Tibial artery (tissue), 4 donors: ENCODE data around the gene BBC3.

Source experiments
- DNase-seq, 2 donors: peaks; one replicate each; pipeline ENCODE4 v3.0.0-alpha.2; 2019
- H3K27ac ChIP-seq, 2 donors: fragments of 200-600 bp; sonication (generic) in 1 of 2; 1 replicate in 1 of 2; 2 replicates in 1 of 2; pipeline ENCODE4 v1.5.1; 2018 to 2019; ENCODE audit warnings: mild to moderate bottlenecking in 1 of 2
- H3K27me3 ChIP-seq, 2 donors: fragments of 200-600 bp; sonication (generic) in 1 of 2; one replicate each; pipeline versions ENCODE4 v1.5.1 to v1.6.0; 2016 to 2019
- H3K36me3 ChIP-seq, 3 donors: fragments of 200-600 bp; sonication (generic) in 2 of 3; one replicate each; pipeline ENCODE4 v1.5.1; 2016 to 2019; ENCODE audit warnings: mild to moderate bottlenecking in 2 of 3
- H3K4me1 ChIP-seq, 4 donors: fragments of 200-600 bp; sonication (generic) in 2 of 4; 1 replicate in 3 of 4; 2 replicates in 1 of 4; pipeline ENCODE4 v1.5.1; 2016 to 2019
- H3K4me3 ChIP-seq, 2 donors: fragments of 200-600 bp; sonication (generic) in 1 of 2; 1 replicate in 1 of 2; 2 replicates in 1 of 2; pipeline ENCODE4 v1.5.1; 2018 to 2019; ENCODE audit warnings: mild to moderate bottlenecking in 2 of 2
- H3K9me3 ChIP-seq, 3 donors: fragments of 200-600 bp; sonication (generic) in 1 of 3; one replicate each; pipeline ENCODE4 v1.5.1; 2016 to 2019
- intact Hi-C: fragments of 100-400 bp; cut with DNase I; formaldehyde crosslinking; loops from one replicate; pipeline ENCODE4 v1.15.0; 2023; ENCODE audit warnings: low total_unique reads
- TF ChIP-seq, protein P1 (sequence below), 2 experiments: fragments of 200-600 bp in 1 of 2; fragments of 450-650 bp in 1 of 2; IDR thresholded peaks; one replicate each; pipeline ENCODE4 v1.5.1; 2017 to 2019; ENCODE audit warnings: antibody characterized with exemption in 2 of 2, mild to moderate bottlenecking in 1 of 2, moderate library complexity in 1 of 2

Gene BBC3

DNA sequence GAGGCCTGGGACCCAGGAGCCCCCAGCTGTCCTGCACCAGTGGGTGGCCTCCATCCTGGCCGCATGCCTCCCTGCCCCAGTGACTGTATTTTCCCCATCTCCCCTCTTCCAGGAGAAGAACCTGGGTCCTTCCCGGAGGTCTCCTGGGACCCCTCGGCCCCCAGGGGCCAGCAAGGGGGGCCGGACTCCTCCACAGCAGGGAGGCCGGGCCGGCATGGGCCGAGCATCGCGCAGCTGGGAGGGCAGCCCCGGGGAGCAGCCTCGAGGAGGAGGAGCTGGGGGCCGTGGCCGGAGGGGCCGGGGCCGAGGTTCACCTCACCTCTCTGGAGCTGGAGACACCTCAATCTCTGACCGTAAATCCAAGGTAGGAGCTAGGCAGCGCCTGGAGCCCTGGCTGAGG lies 29.5 kb upstream of the BBC3 start:
- no peaks in the 10 kb centered on the region for H3K27me3 ChIP-seq
- H3K4me3 ChIP-seq, result no peak overlapping the region
- TF ChIP-seq, protein P1, sequence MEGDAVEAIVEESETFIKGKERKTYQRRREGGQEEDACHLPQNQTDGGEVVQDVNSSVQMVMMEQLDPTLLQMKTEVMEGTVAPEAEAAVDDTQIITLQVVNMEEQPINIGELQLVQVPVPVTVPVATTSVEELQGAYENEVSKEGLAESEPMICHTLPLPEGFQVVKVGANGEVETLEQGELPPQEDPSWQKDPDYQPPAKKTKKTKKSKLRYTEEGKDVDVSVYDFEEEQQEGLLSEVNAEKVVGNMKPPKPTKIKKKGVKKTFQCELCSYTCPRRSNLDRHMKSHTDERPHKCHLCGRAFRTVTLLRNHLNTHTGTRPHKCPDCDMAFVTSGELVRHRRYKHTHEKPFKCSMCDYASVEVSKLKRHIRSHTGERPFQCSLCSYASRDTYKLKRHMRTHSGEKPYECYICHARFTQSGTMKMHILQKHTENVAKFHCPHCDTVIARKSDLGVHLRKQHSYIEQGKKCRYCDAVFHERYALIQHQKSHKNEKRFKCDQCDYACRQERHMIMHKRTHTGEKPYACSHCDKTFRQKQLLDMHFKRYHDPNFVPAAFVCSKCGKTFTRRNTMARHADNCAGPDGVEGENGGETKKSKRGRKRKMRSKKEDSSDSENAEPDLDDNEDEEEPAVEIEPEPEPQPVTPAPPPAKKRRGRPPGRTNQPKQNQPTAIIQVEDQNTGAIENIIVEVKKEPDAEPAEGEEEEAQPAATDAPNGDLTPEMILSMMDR (IDR thresholded peaks at IDR 0.05), result no peak
- H3K36me3 ChIP-seq, result peaks cover 64 to 70% (median 65%) of the 10 kb centered on the region in 3 donors
- no peak overlapping the region for H3K27ac ChIP-seq
- DNase-seq, result no peak
- no peaks in the 10 kb centered on the region for H3K9me3 ChIP-seq
- intact Hi-C loops, result no loop called here
- H3K4me1 ChIP-seq, result peaks cover 0 to 38% (median 25%) of the 10 kb centered on the region in 4 donors

DNA sequence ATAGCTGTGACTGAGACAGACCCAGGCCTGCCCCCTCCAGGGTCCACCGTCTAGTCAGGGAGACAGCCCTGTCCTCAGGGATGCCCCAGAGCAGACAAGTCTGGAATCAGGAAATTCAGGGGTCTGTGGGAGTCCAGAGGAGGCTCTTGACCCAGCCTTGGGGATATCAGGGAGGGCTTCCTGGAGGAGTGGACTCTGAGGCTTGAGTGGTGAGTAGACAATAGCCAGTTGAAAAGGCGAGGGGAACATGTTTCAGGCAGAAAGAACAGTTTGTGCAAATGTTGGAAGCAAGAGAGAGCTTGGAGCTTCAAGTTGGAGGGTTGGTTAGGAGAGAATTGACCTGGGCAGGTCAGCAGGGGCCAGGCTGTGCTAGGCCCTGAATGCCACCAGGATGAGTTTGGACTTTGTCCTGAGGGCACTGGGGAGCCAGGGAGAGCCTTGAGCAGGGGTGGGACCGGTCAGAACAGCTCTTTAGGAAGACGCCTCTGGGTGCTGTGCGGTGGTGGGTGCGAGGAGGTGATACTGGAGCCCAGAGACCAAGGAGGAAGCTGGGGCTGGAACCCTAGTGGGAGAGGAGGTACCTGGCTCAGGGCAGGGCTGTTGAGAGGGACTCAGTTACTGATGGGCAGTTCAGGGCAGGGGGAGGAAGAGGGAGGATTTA lies 28.0 kb upstream of the BBC3 start:
- TF ChIP-seq, protein P1 (IDR thresholded peaks at IDR 0.05), result no peak
- intact Hi-C loops, result loop anchor here (2.0 kb wide), 1 partner anchor 14 kb away; no protein-coding TSS in a partner anchor
- peaks cover 50 to 56% (median 50%) of the 10 kb centered on the region in 3 donors for H3K36me3 ChIP-seq
- H3K4me1 ChIP-seq, result peaks cover 0 to 40% (median 25%) of the 10 kb centered on the region in 4 donors
- H3K9me3 ChIP-seq, result no peaks in the 10 kb centered on the region
- H3K4me3 ChIP-seq, result no peak overlapping the region
- DNase-seq, result no peak
- no peaks in the 10 kb centered on the region for H3K27me3 ChIP-seq
- H3K27ac ChIP-seq, result peak overlapping the region; percentile 86 to 91

DNA sequence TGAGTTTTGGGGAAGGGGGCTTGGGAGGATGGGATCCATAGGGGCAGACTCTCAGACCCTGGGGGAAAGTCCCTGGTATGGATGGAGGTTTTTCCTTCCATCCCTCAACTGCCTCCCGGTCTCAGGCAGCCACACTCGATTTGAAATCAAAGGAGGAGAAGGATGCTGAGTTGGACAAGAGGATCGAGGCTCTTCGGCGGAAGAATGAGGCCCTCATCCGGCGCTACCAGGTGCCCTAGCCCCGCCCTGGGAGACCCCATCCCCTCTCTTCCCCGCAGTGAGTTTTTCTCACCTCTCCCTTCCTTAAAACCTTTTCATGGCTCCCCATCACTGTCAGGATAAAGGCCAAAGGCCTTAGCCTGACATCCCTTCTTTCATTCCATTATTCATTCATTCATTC lies 27.4 kb upstream of the BBC3 start:
- H3K4me1 ChIP-seq, result peaks cover 0 to 40% (median 25%) of the 10 kb centered on the region in 4 donors
- peak overlapping the region in 1 of 2 donors; percentile 63 for H3K4me3 ChIP-seq
- TF ChIP-seq, protein P1 (IDR thresholded peaks at IDR 0.05), result no peak
- no peaks in the 10 kb centered on the region for H3K27me3 ChIP-seq
- H3K36me3 ChIP-seq, result peaks cover 44 to 50% (median 46%) of the 10 kb centered on the region in 3 donors
- peak overlapping the region; percentile 86 to 91 for H3K27ac ChIP-seq
- no peak for DNase-seq
- H3K9me3 ChIP-seq, result no peaks in the 10 kb centered on the region
- intact Hi-C loops, result loop anchor here (2.0 kb wide), 1 partner anchor 14 kb away; no protein-coding TSS in a partner anchor

DNA sequence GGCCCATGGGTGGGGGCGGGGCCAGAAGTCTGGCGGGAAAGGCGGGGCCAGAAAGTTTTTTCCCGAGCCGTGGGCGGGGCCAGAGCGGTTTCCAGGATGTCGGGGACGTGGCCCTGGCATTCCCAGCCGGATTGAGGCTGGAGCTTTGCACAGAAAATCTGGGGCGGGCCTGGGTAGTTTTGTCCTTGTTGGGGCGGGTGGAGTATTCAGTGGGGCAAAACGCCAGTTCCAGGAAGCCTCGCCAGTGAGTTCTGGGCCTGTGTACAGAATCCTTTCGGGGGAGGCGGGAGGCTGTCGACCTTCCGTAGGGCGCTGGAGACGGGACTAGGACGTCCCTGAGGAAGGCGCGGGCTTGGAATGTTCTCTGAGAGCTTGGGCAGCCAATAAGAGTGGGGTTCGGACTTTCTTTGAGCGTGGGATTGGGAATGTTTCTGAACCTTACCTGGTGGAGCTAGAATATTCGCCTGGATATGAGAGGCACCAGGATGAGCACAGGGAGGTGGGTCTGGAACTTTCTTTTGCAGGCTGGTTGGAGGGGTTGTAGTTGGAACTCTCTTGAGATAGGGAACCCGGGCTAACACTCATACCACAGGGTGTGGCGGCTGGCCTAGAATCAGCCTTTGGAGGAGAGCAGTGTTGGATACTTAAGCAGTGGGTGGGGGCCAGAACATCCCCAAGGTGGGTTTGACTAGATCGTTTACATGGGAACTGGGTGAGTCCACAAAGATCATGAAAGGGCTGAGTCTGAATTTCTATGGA lies 26.6 kb upstream of the BBC3 start:
- intact Hi-C loops, result loop anchor here (2.0 kb wide), 1 partner anchor 15 kb away; no protein-coding TSS in a partner anchor

DNA sequence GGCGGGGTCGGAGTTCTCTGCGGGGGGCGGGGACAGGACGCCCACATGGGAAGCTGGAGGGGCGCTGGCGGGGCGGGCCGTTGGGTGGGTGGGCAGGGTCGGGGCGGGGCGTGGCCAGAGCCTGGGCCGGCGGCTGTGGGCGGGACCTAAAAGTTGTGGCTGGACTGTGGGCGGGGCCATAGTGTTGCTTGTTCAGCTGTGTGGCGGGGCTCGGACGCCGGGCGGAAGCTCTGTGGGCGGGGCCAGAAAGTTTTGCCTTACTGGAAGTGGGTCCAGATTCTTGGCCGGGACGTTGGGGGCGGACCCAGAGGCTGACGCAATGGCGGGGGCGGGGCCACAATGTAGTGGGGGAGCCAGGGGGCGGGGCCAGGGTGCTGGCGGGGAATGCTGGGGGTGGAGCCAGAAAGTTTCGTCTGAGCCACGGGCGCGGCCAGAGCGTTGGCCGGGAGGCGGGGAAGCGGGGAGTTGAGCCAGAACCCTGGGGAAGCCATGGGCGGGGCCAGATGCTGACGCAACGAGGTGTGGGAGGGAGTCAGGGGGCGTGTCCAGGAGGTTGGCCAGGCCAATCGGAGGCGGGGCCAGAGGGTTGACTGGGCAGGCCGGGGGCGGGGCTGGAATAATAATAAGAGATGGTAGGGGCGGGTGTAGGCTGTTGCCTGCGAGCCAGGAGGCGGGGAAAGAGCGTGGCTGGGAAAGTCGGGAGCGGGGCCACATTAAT lies 25.9 kb upstream of the BBC3 start:
- Histone ChIP-seq H3K36me3 (peaks cover 31 to 36% (median 32%) of the 10 kb centered on the region in 3 donors), H3K4me3 (peak overlapping the region; percentile 55 to 63), H3K27ac (peak overlapping the region; percentile 86 to 91), H3K9me3 (no peaks in the 10 kb centered on the region), H3K27me3 (no peaks in the 10 kb centered on the region), H3K4me1 (peaks cover 0 to 40% (median 25%) of the 10 kb centered on the region in 4 donors)
- TF ChIP-seq, protein P1 (IDR thresholded peaks at IDR 0.05), result no peak
- DNase-seq, result peak; percentile 100
- intact Hi-C loops, result no loop called here

More for the DNA sequence above, 26.6 kb upstream of the BBC3 start:
- peak overlapping the region; percentile 55 to 63 for H3K4me3 ChIP-seq
- H3K27ac ChIP-seq, result peak overlapping the region; percentile 86 to 91
- H3K4me1 ChIP-seq, result peaks cover 0 to 40% (median 25%) of the 10 kb centered on the region in 4 donors
- H3K27me3 ChIP-seq, result no peaks in the 10 kb centered on the region
- H3K9me3 ChIP-seq, result no peaks in the 10 kb centered on the region
- TF ChIP-seq, protein P1 (IDR thresholded peaks at IDR 0.05), result no peak
- peaks cover 36 to 42% (median 38%) of the 10 kb centered on the region in 3 donors for H3K36me3 ChIP-seq
- DNase-seq, result peak in 1 of 2 donors; percentile 59
